Fibroblast of pulmonary artery (primary cell): ENCODE measurements around the gene GLYATL1.

Source experiments
- DNase-seq: peaks from one replicate; pipeline ENCODE4 v3.0.0-alpha.2; 2010; ENCODE audit warnings: low read depth
- H3K4me3 ChIP-seq: replicated peaks from 2 replicates; pipeline ENCODE4 v1.5.1; 2011; ENCODE audit warnings: low read depth, mild to moderate bottlenecking, control low read depth, low read length, moderate library complexity
- TF ChIP-seq, protein P1 (sequence below): IDR thresholded peaks from 2 replicates; pipeline ENCODE4 v1.5.1; 2011; ENCODE audit warnings: mild to moderate bottlenecking, control low read depth, low read length, inconsistent platforms; ENCODE audit errors: missing control alignments

Gene GLYATL1

GRCh38 chr11:58979222-58979621 lies 39.9 kb downstream of the GLYATL1 start:
- no peak overlapping the region for H3K4me3 ChIP-seq
- DNase-seq: no peak
- TF ChIP-seq, protein P1, sequence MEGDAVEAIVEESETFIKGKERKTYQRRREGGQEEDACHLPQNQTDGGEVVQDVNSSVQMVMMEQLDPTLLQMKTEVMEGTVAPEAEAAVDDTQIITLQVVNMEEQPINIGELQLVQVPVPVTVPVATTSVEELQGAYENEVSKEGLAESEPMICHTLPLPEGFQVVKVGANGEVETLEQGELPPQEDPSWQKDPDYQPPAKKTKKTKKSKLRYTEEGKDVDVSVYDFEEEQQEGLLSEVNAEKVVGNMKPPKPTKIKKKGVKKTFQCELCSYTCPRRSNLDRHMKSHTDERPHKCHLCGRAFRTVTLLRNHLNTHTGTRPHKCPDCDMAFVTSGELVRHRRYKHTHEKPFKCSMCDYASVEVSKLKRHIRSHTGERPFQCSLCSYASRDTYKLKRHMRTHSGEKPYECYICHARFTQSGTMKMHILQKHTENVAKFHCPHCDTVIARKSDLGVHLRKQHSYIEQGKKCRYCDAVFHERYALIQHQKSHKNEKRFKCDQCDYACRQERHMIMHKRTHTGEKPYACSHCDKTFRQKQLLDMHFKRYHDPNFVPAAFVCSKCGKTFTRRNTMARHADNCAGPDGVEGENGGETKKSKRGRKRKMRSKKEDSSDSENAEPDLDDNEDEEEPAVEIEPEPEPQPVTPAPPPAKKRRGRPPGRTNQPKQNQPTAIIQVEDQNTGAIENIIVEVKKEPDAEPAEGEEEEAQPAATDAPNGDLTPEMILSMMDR: no peak

DNA sequence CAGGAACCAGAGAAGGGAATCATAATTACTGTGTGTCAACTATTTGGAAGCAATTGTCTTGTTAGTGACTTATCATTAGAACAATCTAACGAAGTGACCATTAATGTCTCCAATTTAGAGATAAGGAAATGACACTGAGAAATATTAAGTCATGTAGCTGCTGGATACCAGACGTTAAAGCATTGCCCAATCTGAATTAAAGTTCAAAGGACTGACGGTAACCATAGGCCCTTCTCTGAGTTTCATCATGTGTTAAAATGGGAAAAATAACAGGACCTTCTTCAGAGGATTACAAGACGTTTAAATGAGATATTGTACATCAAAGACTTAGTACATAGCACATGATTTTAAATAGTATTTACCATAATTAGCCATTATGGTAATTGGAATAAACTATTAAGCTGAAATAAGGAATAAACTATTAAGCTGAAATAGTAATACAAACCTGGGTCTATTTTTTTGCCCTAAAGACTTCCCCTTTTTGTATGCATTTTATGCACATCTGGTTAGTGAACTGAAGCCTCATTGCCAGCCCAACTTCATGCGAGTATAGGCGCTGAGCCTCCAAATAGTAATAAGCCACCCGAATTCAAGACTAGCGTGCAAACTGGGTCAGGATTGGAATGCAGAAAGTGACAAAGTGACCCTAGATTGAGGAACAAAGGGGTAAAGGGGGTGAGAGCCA lies 41.0 kb downstream of the GLYATL1 start:
- H3K4me3 ChIP-seq: no peak overlapping the region
- TF ChIP-seq, protein P1: no peak
- DNase-seq: no peak

DNA sequence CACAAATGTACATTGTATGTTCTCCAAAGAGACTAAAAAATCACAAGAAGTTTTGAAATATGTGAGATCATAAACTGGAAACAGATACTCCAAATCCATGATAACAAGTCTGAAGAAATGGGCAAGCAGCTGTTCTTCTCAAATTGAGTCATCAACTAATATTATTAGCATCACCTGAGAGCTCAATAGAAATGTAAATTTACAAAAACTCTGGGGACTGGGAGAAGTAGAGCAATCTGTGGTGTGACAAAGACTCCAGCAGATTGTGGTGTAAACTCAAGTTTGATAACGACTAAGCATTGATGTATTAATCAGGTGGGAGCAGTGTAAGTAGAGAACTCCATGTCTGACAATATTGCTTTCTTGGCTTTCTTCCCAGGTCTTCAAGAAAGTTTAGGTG lies 53.2 kb downstream of the GLYATL1 start:
- TF ChIP-seq, protein P1: no peak
- H3K4me3 ChIP-seq: no peak overlapping the region
- DNase-seq: no peak

- TF ChIP-seq, protein P1: no peak
- no peak overlapping the region for H3K4me3 ChIP-seq
- DNase-seq: no peak
These were observed 54.9 kb downstream of the GLYATL1 start for GRCh38 chr11:58994171-58994570.

GRCh38 chr11:58998480-58999290 lies 59.4 kb downstream of the GLYATL1 start:
- no peak for DNase-seq
- no peak overlapping the region for H3K4me3 ChIP-seq
- TF ChIP-seq, protein P1: no peak

DNA sequence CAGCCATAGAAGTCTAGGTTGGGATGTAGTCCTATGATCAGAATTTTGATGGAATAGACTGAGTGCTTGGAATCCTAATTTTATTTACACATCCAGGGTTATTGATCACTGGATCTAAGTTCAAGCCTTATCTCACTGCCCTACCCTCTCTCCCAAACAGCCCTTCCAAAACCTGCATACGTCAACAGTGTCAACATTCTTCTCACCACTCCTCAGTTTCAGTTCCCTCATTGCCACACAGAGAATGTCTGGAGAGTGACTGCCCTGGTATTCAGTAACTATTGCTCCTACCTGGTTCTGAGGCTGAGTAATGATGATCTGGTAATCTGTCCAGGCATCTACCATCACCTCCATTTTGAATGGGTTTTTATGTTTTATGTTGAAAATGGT lies 60.0 kb downstream of the GLYATL1 start:
- H3K4me3 ChIP-seq: no peak overlapping the region
- TF ChIP-seq, protein P1: no peak
- DNase-seq: no peak
